HepG2 (cell line): Measurements from ENCODE around the gene MYCBPAP. TPM values are rescaled to one million over a fixed set of nuclear protein-coding genes. Genes with fewer than 3 reads are reported as not detected.
A peak's percentile ranks its signal among the peaks of the same experiment; 100 is the strongest.

ENCODE experiments used
- ERF ChIP-seq: IDR thresholded peaks from 2 replicates; pipeline ENCODE4 v1.6.1; 2018; ENCODE audit warnings: missing biosample characterization, missing genetic modification reagents
- FOXA3 ChIP-seq: IDR thresholded peaks from 2 replicates; pipeline ENCODE4 v1.6.1; 2016; ENCODE audit warnings: missing genetic modification reagents, missing compliant biosample characterization
- HOXA3 ChIP-seq: sonication (generic); formaldehyde crosslinking; IDR thresholded peaks from 2 replicates; pipeline ENCODE4 v1.5.0; 2020; ENCODE audit warnings: missing genetic modification reagents
- IKZF4 ChIP-seq: sonication (generic); formaldehyde crosslinking; IDR thresholded peaks from 2 replicates; pipeline ENCODE4 v1.5.1; 2020; ENCODE audit warnings: borderline replicate concordance, mild to moderate bottlenecking, low read depth, missing genetic modification reagents; ENCODE audit errors: not compliant biosample characterization
- MEIS2 ChIP-seq: sonication (generic); formaldehyde crosslinking; IDR thresholded peaks from 2 replicates; pipeline ENCODE4 v1.9.0; 2021; ENCODE audit warnings: mild to moderate bottlenecking, missing genetic modification reagents
- NKX3-1 ChIP-seq: sonication (generic); formaldehyde crosslinking; IDR thresholded peaks from 2 replicates; pipeline ENCODE4 v1.5.0; 2020; ENCODE audit warnings: missing genetic modification reagents
- POLR2G ChIP-seq: fragments of 200-400 bp; formaldehyde crosslinking; IDR thresholded peaks from 2 replicates; pipeline ENCODE4 v1.6.1; 2018; ENCODE audit warnings: mild to moderate bottlenecking, low read depth, low read length, moderate library complexity
- PTBP1 ChIP-seq: fragments of 200-400 bp; formaldehyde crosslinking; IDR thresholded peaks from 2 replicates; pipeline ENCODE4 v1.6.1; 2018; ENCODE audit warnings: low read length, low read depth; ENCODE audit not compliant: poor library complexity, severe bottlenecking
- RFX5 ChIP-seq: IDR thresholded peaks from 2 replicates; pipeline ENCODE4 v1.6.1; 2011; ENCODE audit warnings: low read depth, low read length, improper control_type of control experiment
- SRSF1 ChIP-seq: fragments of 200-400 bp; formaldehyde crosslinking; optimal IDR thresholded peaks from 2 replicates; pipeline ENCODE3; 2017; ENCODE audit warnings: mild to moderate bottlenecking, low read depth, low read length, moderate library complexity
- TCF7L2 ChIP-seq: IDR thresholded peaks from 2 replicates; pipeline ENCODE4 v1.6.1; 2011; ENCODE audit warnings: mild to moderate bottlenecking, low read depth, low read length, moderate library complexity
- TEAD3 ChIP-seq: optimal IDR thresholded peaks from 2 replicates; pipeline ENCODE3; 2016; ENCODE audit warnings: borderline replicate concordance
- ZNF607 ChIP-seq: sonication (generic); formaldehyde crosslinking; IDR thresholded peaks from 2 replicates; pipeline ENCODE4 v1.5.1; 2020; ENCODE audit warnings: missing genetic modification reagents, mild to moderate bottlenecking, borderline replicate concordance
- ZNF639 ChIP-seq: conservative IDR thresholded peaks from 2 replicates; pipeline ENCODE4 v1.6.1; 2018; ENCODE audit warnings: missing genetic modification reagents
- polyA plus RNA-seq, 8 experiments: library from polyadenylated mRNA; depleted of rRNA in 3 of 8; stranded (reverse) in 7 of 8; unstranded in 1 of 8; fragments of >200 nt; fragmentation: Illumina TruSeq in 4 of 8; extraction: Trizol in 4 of 8; gene quantifications; 2 replicates each; pipeline versions ENCODE4 v1.2.1 to v1.2.3, GENCODE V29; 2011 to 2016; ENCODE audit warnings: low read depth in 4 of 8, missing spikeins in 1 of 8, mixed read lengths in 1 of 8; ENCODE audit not compliant: insufficient read depth in 1 of 8
- total RNA-seq, 5 experiments: library from RNA; depleted of rRNA; stranded (reverse); fragments of >200 nt; fragmentation: Illumina TruSeq; extraction: Trizol; gene quantifications; 2 replicates each; pipeline ENCODE4 v1.2.3, GENCODE V29; 2016; ENCODE audit warnings: low read depth in 1 of 5
- TF ChIP-seq, protein P1 (sequence below): sonication (generic); formaldehyde crosslinking; IDR thresholded peaks from 2 replicates; pipeline ENCODE4 v1.8.0; 2022; ENCODE audit warnings: low read depth, missing genetic modification reagents
- TF ChIP-seq, protein P2 (sequence below): sonication (generic); IDR thresholded peaks from 2 replicates; pipeline ENCODE4 v1.6.1; 2016; ENCODE audit warnings: low read depth, borderline replicate concordance
- TF ChIP-seq, protein P3 (sequence below): sonication (generic); formaldehyde crosslinking; IDR thresholded peaks from 2 replicates; pipeline ENCODE4 v1.4.0; 2020; ENCODE audit warnings: missing genetic modification reagents
- TF ChIP-seq, protein P4 (sequence below): sonication (generic); formaldehyde crosslinking; IDR thresholded peaks from 2 replicates; pipeline ENCODE4 v1.4.0; 2020; ENCODE audit warnings: missing genetic modification reagents

The MYCBPAP gene
- total and polyA plus RNA-seq, 2 of the 13 experiments (the other 11 are each of a cell fraction or from before 2014, with no cell fraction given): 0.22 to 0.24 TPM

DNA sequence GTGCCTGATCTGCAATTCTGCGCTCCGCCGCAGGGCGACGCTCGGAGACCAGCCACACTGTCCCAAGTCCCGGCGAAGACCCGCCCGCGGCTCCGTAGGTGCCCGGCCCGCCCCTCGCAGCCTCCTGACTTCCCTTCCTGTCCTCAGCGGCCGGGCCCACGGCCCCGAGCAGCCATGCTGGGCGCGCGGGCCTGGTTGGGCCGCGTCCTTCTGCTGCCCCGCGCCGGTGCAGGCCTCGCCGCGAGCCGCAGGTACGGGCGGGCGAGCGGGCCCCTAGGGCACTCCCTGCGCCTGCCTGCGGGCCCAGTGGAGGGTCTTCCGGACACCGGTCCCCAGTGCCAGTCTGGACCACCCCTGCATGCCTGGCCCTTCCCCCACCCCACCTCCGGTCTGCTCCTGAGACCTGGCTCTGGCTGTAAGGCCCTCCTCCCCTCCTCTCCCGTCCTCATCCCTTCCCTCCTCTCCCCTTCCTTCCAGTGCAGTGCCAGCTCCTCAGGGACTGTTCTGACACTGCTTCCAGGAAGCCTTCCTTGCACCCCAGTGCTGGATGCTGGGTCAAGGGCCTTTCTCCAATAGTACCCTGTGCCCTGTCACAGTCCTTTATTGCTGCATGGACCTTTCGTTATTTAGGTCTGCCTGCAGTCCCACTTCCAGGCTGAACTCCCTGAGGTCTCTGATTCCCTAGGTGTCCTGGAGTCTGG lies 38.9 kb downstream of the MYCBPAP start, which contains the start of gene SPATA20 (continued):
- TF ChIP-seq, protein P1, sequence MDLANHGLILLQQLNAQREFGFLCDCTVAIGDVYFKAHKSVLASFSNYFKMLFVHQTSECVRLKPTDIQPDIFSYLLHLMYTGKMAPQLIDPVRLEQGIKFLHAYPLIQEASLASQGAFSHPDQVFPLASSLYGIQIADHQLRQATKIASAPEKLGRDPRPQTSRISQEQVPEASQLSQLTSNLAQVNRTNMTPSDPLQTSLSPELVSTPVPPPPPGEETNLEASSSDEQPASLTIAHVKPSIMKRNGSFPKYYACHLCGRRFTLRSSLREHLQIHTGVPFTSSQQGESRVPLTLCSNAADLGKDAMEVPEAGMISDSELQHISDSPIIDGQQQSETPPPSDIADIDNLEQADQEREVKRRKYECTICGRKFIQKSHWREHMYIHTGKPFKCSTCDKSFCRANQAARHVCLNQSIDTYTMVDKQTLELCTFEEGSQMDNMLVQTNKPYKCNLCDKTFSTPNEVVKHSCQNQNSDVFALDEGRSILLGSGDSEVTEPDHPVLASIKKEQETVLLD: no peak
- TF ChIP-seq TCF7L2 (no peak), POLR2G (peak; percentile 96), IKZF4 (CRISPR knock-in tag) (peak; percentile 90), ERF (CRISPR knock-in tag) (peak; percentile 94), MEIS2 (CRISPR knock-in tag) (peak; percentile 94), TEAD3 (peak; percentile 49), RFX5 (no peak; the same call in 1 of the 2 replicates), FOXA3 (CRISPR knock-in tag) (peak; percentile 45), ZNF607 (CRISPR knock-in tag) (peak; percentile 55; the same call in 1 of the 2 replicates), ZNF639 (CRISPR knock-in tag) (no peak), NKX3-1 (peak; percentile 86), HOXA3 (CRISPR knock-in tag) (peak; percentile 93), SRSF1 (no peak), PTBP1 (no peak)
- TF ChIP-seq, protein P2, sequence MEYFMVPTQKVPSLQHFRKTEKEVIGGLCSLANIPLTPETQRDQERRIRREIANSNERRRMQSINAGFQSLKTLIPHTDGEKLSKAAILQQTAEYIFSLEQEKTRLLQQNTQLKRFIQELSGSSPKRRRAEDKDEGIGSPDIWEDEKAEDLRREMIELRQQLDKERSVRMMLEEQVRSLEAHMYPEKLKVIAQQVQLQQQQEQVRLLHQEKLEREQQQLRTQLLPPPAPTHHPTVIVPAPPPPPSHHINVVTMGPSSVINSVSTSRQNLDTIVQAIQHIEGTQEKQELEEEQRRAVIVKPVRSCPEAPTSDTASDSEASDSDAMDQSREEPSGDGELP: no peak
- TF ChIP-seq, protein P3, sequence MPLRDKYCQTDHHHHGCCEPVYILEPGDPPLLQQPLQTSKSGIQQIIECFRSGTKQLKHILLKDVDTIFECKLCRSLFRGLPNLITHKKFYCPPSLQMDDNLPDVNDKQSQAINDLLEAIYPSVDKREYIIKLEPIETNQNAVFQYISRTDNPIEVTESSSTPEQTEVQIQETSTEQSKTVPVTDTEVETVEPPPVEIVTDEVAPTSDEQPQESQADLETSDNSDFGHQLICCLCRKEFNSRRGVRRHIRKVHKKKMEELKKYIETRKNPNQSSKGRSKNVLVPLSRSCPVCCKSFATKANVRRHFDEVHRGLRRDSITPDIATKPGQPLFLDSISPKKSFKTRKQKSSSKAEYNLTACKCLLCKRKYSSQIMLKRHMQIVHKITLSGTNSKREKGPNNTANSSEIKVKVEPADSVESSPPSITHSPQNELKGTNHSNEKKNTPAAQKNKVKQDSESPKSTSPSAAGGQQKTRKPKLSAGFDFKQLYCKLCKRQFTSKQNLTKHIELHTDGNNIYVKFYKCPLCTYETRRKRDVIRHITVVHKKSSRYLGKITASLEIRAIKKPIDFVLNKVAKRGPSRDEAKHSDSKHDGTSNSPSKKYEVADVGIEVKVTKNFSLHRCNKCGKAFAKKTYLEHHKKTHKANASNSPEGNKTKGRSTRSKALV (CRISPR knock-in tag): peak; percentile 79; the same call in 1 of the 2 replicates
- TF ChIP-seq, protein P4, sequence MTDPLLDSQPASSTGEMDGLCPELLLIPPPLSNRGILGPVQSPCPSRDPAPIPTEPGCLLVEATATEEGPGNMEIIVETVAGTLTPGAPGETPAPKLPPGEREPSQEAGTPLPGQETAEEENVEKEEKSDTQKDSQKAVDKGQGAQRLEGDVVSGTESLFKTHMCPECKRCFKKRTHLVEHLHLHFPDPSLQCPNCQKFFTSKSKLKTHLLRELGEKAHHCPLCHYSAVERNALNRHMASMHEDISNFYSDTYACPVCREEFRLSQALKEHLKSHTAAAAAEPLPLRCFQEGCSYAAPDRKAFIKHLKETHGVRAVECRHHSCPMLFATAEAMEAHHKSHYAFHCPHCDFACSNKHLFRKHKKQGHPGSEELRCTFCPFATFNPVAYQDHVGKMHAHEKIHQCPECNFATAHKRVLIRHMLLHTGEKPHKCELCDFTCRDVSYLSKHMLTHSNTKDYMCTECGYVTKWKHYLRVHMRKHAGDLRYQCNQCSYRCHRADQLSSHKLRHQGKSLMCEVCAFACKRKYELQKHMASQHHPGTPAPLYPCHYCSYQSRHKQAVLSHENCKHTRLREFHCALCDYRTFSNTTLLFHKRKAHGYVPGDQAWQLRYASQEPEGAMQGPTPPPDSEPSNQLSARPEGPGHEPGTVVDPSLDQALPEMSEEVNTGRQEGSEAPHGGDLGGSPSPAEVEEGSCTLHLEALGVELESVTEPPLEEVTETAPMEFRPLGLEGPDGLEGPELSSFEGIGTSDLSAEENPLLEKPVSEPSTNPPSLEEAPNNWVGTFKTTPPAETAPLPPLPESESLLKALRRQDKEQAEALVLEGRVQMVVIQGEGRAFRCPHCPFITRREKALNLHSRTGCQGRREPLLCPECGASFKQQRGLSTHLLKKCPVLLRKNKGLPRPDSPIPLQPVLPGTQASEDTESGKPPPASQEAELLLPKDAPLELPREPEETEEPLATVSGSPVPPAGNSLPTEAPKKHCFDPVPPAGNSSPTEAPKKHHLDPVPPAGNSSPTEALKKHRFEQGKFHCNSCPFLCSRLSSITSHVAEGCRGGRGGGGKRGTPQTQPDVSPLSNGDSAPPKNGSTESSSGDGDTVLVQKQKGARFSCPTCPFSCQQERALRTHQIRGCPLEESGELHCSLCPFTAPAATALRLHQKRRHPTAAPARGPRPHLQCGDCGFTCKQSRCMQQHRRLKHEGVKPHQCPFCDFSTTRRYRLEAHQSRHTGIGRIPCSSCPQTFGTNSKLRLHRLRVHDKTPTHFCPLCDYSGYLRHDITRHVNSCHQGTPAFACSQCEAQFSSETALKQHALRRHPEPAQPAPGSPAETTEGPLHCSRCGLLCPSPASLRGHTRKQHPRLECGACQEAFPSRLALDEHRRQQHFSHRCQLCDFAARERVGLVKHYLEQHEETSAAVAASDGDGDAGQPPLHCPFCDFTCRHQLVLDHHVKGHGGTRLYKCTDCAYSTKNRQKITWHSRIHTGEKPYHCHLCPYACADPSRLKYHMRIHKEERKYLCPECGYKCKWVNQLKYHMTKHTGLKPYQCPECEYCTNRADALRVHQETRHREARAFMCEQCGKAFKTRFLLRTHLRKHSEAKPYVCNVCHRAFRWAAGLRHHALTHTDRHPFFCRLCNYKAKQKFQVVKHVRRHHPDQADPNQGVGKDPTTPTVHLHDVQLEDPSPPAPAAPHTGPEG (CRISPR knock-in tag): peak; percentile 95
